GM21576 (cell line): ENCODE measurements around the gene TMEM200B.
"Not testable (repeated sequence)": the region's sequence is repeated elsewhere in the genome, so short reads cannot be mapped to it uniquely, and the experiment has no call there.

ENCODE experiments used
- ATAC-seq: cut with Tn5 transposase; IDR thresholded peaks from one replicate; pipeline ENCODE4 v1.9.1; 2021; ENCODE audit warnings: mild to moderate bottlenecking, moderate library complexity; ENCODE audit not compliant: unreplicated experiment

TMEM200B gene

GRCh38 chr1:29123887-29124365, at the start of gene TMEM200B:
Gene TMEM200B, minus strand, starts transcription at chr1:29123903. Its CDS starts 2,075 bp downstream, at chr1:29121828.
- no peak for ATAC-seq

GRCh38 chr1:29172415-29172939, 48.8 kb upstream of the TMEM200B start:
- no peak for ATAC-seq

- ATAC-seq = no peak
Observed at GRCh38 chr1:29171521-29171920, 47.8 kb upstream of the TMEM200B start.

GRCh38 chr1:29171089-29171488, 47.4 kb upstream of the TMEM200B start:
- no peak for ATAC-seq

GRCh38 chr1:29169976-29170375, 46.3 kb upstream of the TMEM200B start:
- ATAC-seq = no peak

GRCh38 chr1:29167904-29168303, 44.2 kb upstream of the TMEM200B start:
- ATAC-seq = no peak

- no peak for ATAC-seq
Observed at GRCh38 chr1:29166291-29166878, 42.7 kb upstream of the TMEM200B start.

GRCh38 chr1:29164588-29164987, 40.9 kb upstream of the TMEM200B start:
- ATAC-seq = no peak

- ATAC-seq = no peak
Observed at GRCh38 chr1:29162476-29163138, 38.9 kb upstream of the TMEM200B start.

- no peak for ATAC-seq
Observed at GRCh38 chr1:29162025-29162424, 38.3 kb upstream of the TMEM200B start.

GRCh38 chr1:29159773-29160172, 36.1 kb upstream of the TMEM200B start:
- no peak for ATAC-seq

GRCh38 chr1:29157269-29157601, 33.5 kb upstream of the TMEM200B start:
- ATAC-seq = no peak

GRCh38 chr1:29156543-29157268, 33.0 kb upstream of the TMEM200B start:
- ATAC-seq = no peak

GRCh38 chr1:29152046-29152805, 28.5 kb upstream of the TMEM200B start:
- ATAC-seq = no peak

- not testable (repeated sequence) for ATAC-seq
Observed at GRCh38 chr1:29150346-29150745, 26.6 kb upstream of the TMEM200B start.

GRCh38 chr1:29148656-29149491, 25.2 kb upstream of the TMEM200B start:
- no peak for ATAC-seq

- ATAC-seq = no peak
Observed at GRCh38 chr1:29145739-29146437, 22.2 kb upstream of the TMEM200B start.

GRCh38 chr1:29144178-29144577, 20.5 kb upstream of the TMEM200B start:
- no peak for ATAC-seq

- no peak for ATAC-seq
Observed at GRCh38 chr1:29142714-29143113, 19.0 kb upstream of the TMEM200B start.
